ENCODE results near the gene TGFBR3.

TGFBR3 gene

DNA sequence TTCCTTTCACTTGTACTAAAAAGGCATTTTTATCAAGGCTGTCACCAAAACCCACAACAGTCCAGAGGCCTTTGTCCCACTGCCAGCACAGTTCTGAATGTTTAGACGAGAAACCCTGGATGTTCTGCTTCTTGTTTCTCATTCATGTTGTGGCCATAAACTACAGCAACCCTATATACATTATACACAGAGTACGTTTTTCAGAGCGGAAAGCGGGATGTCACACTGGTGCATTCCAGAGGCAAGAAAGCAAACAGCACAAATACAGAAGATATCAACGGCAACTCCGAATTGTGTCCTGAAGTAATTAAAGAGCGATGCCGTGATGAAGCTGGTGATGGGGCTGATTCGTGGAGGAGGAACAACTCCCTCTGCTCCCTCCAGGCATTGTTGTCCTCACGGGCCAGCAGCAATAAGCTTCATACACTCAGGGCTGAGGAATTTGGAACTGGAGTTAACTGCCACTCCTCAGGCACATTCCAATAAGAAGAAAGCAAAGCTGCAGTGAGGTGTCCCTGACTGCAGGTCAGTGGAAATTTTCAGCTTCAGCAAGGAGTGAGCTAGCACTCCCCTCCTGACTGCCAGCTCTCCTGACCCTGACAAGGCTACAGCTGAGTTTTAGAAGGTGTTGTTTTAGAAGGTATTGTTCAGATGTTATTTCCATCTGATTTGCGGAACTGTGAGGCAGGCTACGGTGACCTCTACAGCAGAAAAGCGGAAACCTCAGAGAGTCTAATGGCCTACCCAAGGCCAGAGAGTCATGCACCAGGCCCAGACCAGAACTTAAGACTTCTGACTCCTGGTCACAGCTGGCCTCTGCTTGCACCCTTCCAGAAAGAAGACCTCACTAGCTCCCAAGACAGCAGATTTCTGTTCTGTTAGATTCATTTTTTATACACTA is 149.0 kb downstream of the TGFBR3 start:
- peak; percentile 89 for DNase-seq (ENCODE audit: extremely low read depth, low read depth)
- no peak overlapping the region for H3K4me3 ChIP-seq (replicated peaks; ENCODE audit: low read depth, low read length)
- TF ChIP-seq CTCF (IDR thresholded peaks at IDR 0.05; ENCODE audit: low read depth, low read length, missing control alignments): no peak

GRCh38 chr1:91736146-91736714 is 149.7 kb downstream of the TGFBR3 start:
- no peak overlapping the region for H3K4me3 ChIP-seq (replicated peaks; ENCODE audit: low read depth, low read length)
- TF ChIP-seq CTCF (IDR thresholded peaks at IDR 0.05; ENCODE audit: low read depth, low read length, missing control alignments): no peak
- no peak for DNase-seq (ENCODE audit: extremely low read depth, low read depth)

DNA sequence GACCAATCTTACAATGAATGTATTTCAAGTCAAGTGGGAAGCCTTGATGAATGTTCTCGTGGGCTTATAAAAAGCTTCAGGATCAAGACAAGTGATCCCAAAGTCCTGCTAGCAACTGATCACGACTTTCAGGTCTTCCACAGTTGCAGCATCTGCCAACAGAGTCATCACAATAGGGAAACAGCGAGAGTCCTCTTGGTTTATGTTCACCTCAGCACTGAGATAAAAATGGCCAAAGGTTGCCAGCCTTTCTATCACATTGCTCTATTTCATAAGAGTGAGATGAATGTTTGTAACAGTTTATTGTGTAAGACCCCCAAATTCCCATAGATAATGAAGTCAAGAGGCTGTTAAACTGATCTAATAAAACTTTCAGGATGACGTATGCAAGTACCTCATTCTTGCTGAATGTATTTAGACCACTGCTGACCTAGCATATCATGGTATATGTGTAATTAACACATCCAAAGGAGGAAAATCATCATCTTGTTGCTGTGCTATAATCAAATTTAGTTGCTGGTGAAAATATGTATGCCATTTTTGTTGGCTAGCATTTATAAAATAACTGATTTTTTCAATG is 150.6 kb downstream of the TGFBR3 start:
- TF ChIP-seq CTCF (IDR thresholded peaks at IDR 0.05; ENCODE audit: low read depth, low read length, missing control alignments): no peak
- no peak for DNase-seq (ENCODE audit: extremely low read depth, low read depth)
- no peak overlapping the region for H3K4me3 ChIP-seq (replicated peaks; ENCODE audit: low read depth, low read length)

- DNase-seq (ENCODE audit: extremely low read depth, low read depth): no peak
- no peak overlapping the region for H3K4me3 ChIP-seq (replicated peaks; ENCODE audit: low read depth, low read length)
- no peak for TF ChIP-seq CTCF (IDR thresholded peaks at IDR 0.05; ENCODE audit: low read depth, low read length, missing control alignments)
Observed at GRCh38 chr1:91734761-91735160, 151.2 kb downstream of the TGFBR3 start.

DNA sequence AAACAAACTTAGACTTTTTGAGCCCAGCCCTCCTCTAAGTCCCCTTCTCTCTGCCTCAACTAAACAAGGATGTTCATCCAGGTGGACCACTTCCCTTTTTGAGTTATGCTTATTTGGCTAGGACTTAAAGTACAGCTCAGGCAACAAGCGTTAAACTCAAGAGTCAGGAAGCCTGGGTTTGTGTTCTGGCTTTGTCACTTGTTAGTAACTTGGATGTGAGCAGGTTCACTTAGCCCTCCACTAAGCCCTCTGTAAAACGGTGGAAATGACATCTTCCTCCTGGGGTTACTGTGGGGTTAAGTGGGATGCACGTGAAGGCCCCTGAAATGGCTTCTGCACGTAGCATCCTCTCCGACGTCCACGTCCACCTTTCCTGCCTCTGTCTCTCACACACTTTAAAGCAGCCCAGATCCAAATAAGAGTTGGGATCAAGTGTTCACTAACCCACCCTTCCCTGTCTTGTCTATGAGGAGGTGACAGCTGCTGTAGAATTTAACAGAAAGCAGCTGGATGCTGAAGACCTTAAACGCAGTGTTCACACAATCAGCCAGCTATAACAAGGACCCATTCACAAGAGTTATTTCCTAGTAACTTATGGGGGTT is 152.7 kb downstream of the TGFBR3 start:
- no peak overlapping the region for H3K4me3 ChIP-seq (replicated peaks; ENCODE audit: low read depth, low read length)
- no peak for TF ChIP-seq CTCF (IDR thresholded peaks at IDR 0.05; ENCODE audit: low read depth, low read length, missing control alignments)
- DNase-seq (ENCODE audit: extremely low read depth, low read depth): no peak

DNA sequence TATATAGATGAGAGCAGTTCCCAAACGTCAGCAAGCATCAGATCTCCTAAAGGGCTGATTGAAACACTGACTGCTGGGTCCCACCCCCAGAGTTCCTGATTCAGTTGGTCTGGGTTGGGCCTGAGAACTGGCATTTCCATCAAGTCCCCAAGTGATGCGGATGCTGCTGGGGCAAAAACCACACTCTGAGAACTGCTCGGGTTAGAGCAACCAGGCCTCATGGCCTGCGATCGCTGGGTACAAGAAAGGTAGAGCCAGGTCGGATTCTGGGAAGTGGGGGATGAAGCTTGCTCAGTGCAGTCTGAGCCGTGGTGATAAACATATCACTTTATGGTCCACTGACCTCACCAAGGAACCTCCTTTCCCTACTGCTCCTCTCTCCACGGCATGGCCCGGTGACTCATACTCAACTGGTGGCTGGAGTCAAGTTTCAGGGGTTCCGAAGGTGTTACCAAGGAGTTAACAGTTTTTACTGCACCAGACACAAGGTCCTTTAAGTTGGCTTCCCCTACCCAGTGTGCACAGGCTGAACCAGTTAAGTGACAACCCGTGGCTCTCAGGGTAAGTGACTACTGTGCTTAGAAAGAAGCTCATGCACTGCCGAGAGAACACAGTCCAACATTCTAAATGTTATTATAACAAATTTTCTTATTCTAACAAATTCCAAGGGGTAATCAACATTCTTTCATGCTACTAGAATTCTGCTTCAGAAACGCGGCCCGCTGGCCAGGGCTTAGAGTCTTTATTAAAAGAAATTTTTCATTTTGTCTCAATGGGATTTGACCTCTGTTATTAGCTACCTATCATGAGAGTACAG is 153.5 kb downstream of the TGFBR3 start:
- H3K4me3 ChIP-seq (replicated peaks; ENCODE audit: low read depth, low read length): no peak overlapping the region
- TF ChIP-seq CTCF (IDR thresholded peaks at IDR 0.05; ENCODE audit: low read depth, low read length, missing control alignments): no peak
- DNase-seq (ENCODE audit: extremely low read depth, low read depth): peak; percentile 77
